Fibroblast of lung (primary cell): ENCODE results near the gene SLC16A6. TPM values are rescaled to one million over a fixed set of nuclear protein-coding genes. Genes with fewer than 3 reads are reported as not detected.

ENCODE experiments used
- DNase-seq, 2 donors: peaks; one replicate each; pipeline versions ENCODE4 v3.0.0 to v3.0.0-alpha.2; 2010; ENCODE audit warnings: low read depth in 2 of 2
- H2AFZ ChIP-seq: 2 replicates; pipeline ENCODE4 v1.5.1; 2012; ENCODE audit warnings: low read length, control low read depth, inconsistent platforms
- H3K27ac ChIP-seq: 2 replicates; pipeline ENCODE4 v1.5.1; 2011; ENCODE audit warnings: low read length, control low read depth; ENCODE audit not compliant: insufficient read depth
- H3K27me3 ChIP-seq: 2 replicates; pipeline ENCODE4 v1.5.1; 2011; ENCODE audit warnings: mild to moderate bottlenecking, low read length; ENCODE audit not compliant: control insufficient read depth, insufficient read depth
- H3K36me3 ChIP-seq: 2 replicates; pipeline ENCODE4 v1.5.1; 2011; ENCODE audit warnings: low read length; ENCODE audit not compliant: control insufficient read depth, insufficient read depth
- H3K4me1 ChIP-seq: 2 replicates; pipeline ENCODE4 v1.5.1; 2011; ENCODE audit warnings: low read length; ENCODE audit not compliant: control insufficient read depth, insufficient read depth; ENCODE audit errors: extremely low read depth
- H3K4me2 ChIP-seq: 2 replicates; pipeline ENCODE4 v1.5.1; 2011; ENCODE audit warnings: low read length, control low read depth; ENCODE audit not compliant: insufficient read depth; ENCODE audit errors: extremely low read depth
- H3K4me3 ChIP-seq, 4 experiments: fragments of 200-600 bp in 1 of 4; sonication (generic) in 1 of 4; replicated peaks in 1 of 4; 2 replicates each; pipeline ENCODE4 v1.5.1; 2011 to 2016; ENCODE audit warnings: low read length in 4 of 4, low read depth in 3 of 4, mild to moderate bottlenecking in 3 of 4, control low read depth in 2 of 4, inconsistent platforms in 1 of 4, mixed read lengths in 1 of 4; ENCODE audit not compliant: insufficient read depth in 1 of 4; ENCODE audit errors: control extremely low read depth in 1 of 4
- H3K79me2 ChIP-seq: 2 replicates; pipeline ENCODE4 v1.5.1; 2012; ENCODE audit warnings: mild to moderate bottlenecking, low read length, inconsistent platforms; ENCODE audit not compliant: control insufficient read depth, insufficient read depth
- H3K9ac ChIP-seq: 2 replicates; pipeline ENCODE4 v1.5.1; 2011; ENCODE audit warnings: mild to moderate bottlenecking, low read length, control low read depth; ENCODE audit not compliant: insufficient read depth
- H3K9me3 ChIP-seq: 2 replicates; pipeline ENCODE4 v1.5.1; 2012; ENCODE audit warnings: low read depth, low read length; ENCODE audit not compliant: control insufficient read depth, insufficient read depth
- H4K20me1 ChIP-seq: 2 replicates; pipeline ENCODE4 v1.5.1; 2011; ENCODE audit warnings: low read length; ENCODE audit not compliant: control insufficient read depth, insufficient read depth; ENCODE audit errors: extremely low read depth
- EZH2 ChIP-seq: IDR thresholded peaks from 2 replicates; pipeline ENCODE4 v1.5.1; 2012; ENCODE audit warnings: low read length, control low read depth, mild to moderate bottlenecking; ENCODE audit errors: missing control alignments
- polyA plus RNA-seq, 2 donors: library from polyadenylated mRNA; depleted of rRNA in 1 of 2; stranded (reverse) in 1 of 2; unstranded in 1 of 2; fragments of >200 nt; gene quantifications; 2 replicates each; pipeline ENCODE4 v1.2.1, GENCODE V29; 2011 to 2012; ENCODE audit warnings: missing spikeins in 1 of 2
- total RNA-seq: library from RNA; depleted of rRNA; stranded (reverse); fragments of >200 nt; gene quantifications from 2 replicates; pipeline ENCODE4 v1.2.1, GENCODE V29; 2014
- TF ChIP-seq, protein P1 (sequence below), 2 donors: IDR thresholded peaks in 1 of 2; conservative IDR thresholded peaks in 1 of 2; 1 replicate in 1 of 2; 2 replicates in 1 of 2; pipeline ENCODE4 v1.5.1; 2011 to 2012; ENCODE audit warnings: low read length in 2 of 2, control low read depth in 1 of 2, inconsistent platforms in 1 of 2, low read depth in 1 of 2, mild to moderate bottlenecking in 1 of 2

SLC16A6 gene
- total and polyA plus RNA-seq, 2 donors (not counting 1 experiment from before 2014, with no cell fraction given): 1.7 to 8.3 TPM

DNA sequence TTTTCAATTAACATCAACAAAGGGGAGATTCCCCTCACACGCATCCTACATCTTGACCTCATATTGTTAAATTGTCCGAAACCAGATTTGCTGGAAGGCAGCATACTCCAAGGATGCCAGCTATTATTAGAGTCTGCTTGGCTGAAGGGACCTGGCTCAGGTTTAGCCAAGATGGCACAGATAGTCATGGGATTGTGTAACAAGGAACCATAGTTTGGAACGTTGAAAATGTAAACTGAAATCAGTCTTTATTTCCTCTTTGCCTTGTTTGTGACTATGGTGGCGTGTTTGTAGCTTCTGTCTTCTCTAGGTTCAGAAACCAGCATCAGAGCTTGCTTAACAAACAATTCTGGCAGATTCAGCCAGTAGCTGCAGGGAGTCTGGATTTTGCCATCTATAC, 6.3 kb upstream of the SLC16A6 start:
- no peak overlapping the region for H3K4me2 ChIP-seq
- H3K27me3 ChIP-seq: no peaks in the 10 kb centered on the region
- H3K27ac ChIP-seq: no peak overlapping the region
- no peak overlapping the region for H3K4me3 ChIP-seq
- no peak overlapping the region for H3K9ac ChIP-seq
- H3K4me1 ChIP-seq: peaks cover 3% of the 10 kb centered on the region
- no peaks in the 10 kb centered on the region for H3K36me3 ChIP-seq
- TF ChIP-seq, protein P1, sequence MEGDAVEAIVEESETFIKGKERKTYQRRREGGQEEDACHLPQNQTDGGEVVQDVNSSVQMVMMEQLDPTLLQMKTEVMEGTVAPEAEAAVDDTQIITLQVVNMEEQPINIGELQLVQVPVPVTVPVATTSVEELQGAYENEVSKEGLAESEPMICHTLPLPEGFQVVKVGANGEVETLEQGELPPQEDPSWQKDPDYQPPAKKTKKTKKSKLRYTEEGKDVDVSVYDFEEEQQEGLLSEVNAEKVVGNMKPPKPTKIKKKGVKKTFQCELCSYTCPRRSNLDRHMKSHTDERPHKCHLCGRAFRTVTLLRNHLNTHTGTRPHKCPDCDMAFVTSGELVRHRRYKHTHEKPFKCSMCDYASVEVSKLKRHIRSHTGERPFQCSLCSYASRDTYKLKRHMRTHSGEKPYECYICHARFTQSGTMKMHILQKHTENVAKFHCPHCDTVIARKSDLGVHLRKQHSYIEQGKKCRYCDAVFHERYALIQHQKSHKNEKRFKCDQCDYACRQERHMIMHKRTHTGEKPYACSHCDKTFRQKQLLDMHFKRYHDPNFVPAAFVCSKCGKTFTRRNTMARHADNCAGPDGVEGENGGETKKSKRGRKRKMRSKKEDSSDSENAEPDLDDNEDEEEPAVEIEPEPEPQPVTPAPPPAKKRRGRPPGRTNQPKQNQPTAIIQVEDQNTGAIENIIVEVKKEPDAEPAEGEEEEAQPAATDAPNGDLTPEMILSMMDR (conservative IDR thresholded peaks at IDR 0.05 in 1 of 2, IDR thresholded peaks at IDR 0.05 in 1 of 2; ENCODE audit: low read depth in 1 of 2, low read length in 2 of 2): no peak
- no peak for TF ChIP-seq EZH2
- no peaks in the 10 kb centered on the region for H4K20me1 ChIP-seq
- no peak for DNase-seq
- no peaks in the 10 kb centered on the region for H3K9me3 ChIP-seq
- H3K79me2 ChIP-seq: no peaks in the 10 kb centered on the region
- H2AFZ ChIP-seq: no peak overlapping the region

DNA sequence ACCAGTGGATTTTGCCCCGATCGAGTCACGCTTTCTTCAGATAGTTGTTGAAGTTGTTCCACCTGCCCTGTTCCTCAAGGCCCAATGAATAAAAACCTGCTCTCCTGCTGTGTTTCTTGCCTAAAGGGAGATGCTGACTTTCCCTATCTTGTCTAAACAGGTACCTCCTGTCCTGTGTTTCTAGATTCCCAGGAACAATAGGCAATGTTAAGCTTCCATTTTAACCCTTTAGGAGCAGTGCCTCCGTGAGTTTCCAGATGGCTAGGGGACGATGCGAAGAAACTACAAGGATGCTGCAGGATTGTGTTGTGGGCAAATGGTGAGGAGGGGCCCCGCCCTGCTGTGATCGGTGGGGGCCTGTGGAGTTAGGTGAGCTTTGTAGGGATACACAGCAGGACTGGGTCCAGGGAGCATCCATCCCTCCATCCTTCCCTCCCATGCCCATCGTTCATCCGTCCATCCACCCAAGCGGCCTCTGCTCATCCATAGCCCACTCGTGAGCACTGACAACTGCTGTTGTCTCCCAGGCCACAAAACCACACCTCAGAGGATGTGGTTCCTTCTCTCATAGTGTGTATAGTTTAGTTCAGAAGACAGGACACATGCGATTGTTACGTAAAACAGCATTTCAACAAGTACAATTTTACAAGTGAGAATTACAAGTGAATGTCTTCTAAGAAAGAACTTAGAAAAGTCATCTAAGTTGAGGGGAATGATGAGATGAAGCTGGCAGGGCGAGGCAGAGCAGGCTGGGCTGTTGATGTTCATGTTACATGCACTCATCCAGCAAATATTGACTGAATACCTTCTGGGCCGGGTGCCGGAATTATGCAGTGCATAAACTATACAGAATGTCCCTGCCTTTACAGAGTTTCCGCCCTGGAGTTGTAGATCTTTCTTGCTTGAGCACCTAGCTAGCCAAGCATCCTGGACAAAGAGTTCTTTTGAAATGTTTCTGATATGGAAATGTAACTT, 5.6 kb upstream of the SLC16A6 start:
- Histone ChIP-seq H3K27me3 (no peaks in the 10 kb centered on the region), H2AFZ (no peak overlapping the region), H3K36me3 (no peaks in the 10 kb centered on the region), H3K27ac (no peak overlapping the region), H3K4me3 (no peak overlapping the region), H3K9me3 (no peaks in the 10 kb centered on the region), H3K4me2 (no peak overlapping the region), H4K20me1 (no peaks in the 10 kb centered on the region), H3K79me2 (no peaks in the 10 kb centered on the region), H3K9ac (no peak overlapping the region), H3K4me1 (peaks cover 4% of the 10 kb centered on the region)
- no peak for DNase-seq
- TF ChIP-seq, protein P1 (conservative IDR thresholded peaks at IDR 0.05 in 1 of 2, IDR thresholded peaks at IDR 0.05 in 1 of 2; ENCODE audit: low read depth in 1 of 2, low read length in 2 of 2): no peak
- no peak for TF ChIP-seq EZH2

DNA sequence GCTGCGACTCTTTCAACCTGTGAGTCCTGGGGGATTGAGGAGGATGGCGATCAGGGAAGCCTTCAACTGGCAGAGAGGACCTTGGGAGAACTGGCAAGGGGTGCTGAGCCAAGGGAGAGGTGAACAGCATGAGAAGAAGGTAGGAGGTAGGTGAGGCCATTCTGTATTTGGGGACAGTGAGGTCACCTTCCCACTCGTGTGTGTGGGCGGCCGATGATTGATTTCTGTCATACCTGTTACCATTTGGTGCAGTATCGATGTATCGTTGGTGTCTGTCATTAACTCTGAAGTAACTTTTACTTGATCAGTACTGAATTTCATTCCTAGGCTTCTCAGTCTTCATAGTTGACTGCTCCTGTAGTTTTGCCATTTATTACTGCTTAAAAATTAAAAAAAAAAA, 4.2 kb upstream of the SLC16A6 start:
- DNase-seq: no peak
- TF ChIP-seq, protein P1 (conservative IDR thresholded peaks at IDR 0.05 in 1 of 2, IDR thresholded peaks at IDR 0.05 in 1 of 2; ENCODE audit: low read depth in 1 of 2, low read length in 2 of 2): no peak
- TF ChIP-seq EZH2: no peak
- H2AFZ ChIP-seq: no peak overlapping the region
- no peaks in the 10 kb centered on the region for H3K79me2 ChIP-seq
- no peaks in the 10 kb centered on the region for H4K20me1 ChIP-seq
- no peaks in the 10 kb centered on the region for H3K36me3 ChIP-seq
- no peak overlapping the region for H3K9ac ChIP-seq
- H3K4me3 ChIP-seq: no peak overlapping the region
- H3K9me3 ChIP-seq: no peaks in the 10 kb centered on the region
- no peaks in the 10 kb centered on the region for H3K27me3 ChIP-seq
- H3K27ac ChIP-seq: no peak overlapping the region
- peaks cover 8% of the 10 kb centered on the region for H3K4me1 ChIP-seq
- no peak overlapping the region for H3K4me2 ChIP-seq
